Measurements from ENCODE around the gene ZFYVE26.
"Not testable (repeated sequence)": the region's sequence is repeated elsewhere in the genome, so short reads cannot be mapped to it uniquely, and the experiment has no call there.

The ZFYVE26 gene

GRCh38 chr14:67704484-67705089 is 111.8 kb downstream of the ZFYVE26 start:
- DNase-seq, result peak; percentile 35

GRCh38 chr14:67703997-67704396 is 112.4 kb downstream of the ZFYVE26 start:
- DNase-seq, result no peak

- DNase-seq, result not testable (repeated sequence)
Measured at GRCh38 chr14:67701492-67701891, 114.9 kb downstream of the ZFYVE26 start, which contains the start of gene RDH12. RDH12 (plus strand) TSS chr14:67701886; CDS start chr14:67722643, 20,757 bp downstream.

- DNase-seq, result no peak
Measured at GRCh38 chr14:67698179-67698578, 118.2 kb downstream of the ZFYVE26 start.

GRCh38 chr14:67697006-67697405 is 119.4 kb downstream of the ZFYVE26 start:
- no peak for DNase-seq
